C4-2B (cell line): ENCODE measurements around the gene CTSE.

Experiments
- H3K27ac ChIP-seq: fragments of 450-650 bp; 2 replicates; pipeline ENCODE4 v1.5.1; 2017
- ZFX ChIP-seq: fragments of 450-650 bp; IDR thresholded peaks from 2 replicates; pipeline ENCODE4 v1.6.1; 2017
- TF ChIP-seq, protein P1 (sequence below): fragments of 450-650 bp; conservative IDR thresholded peaks from 2 replicates; pipeline ENCODE4 v1.5.1; 2017; ENCODE audit warnings: mild to moderate bottlenecking

The CTSE gene

GRCh38 chr1:206005234-206005633 lies 18.5 kb downstream of the CTSE start:
- no peak overlapping the region for H3K27ac ChIP-seq
- TF ChIP-seq, protein P1, sequence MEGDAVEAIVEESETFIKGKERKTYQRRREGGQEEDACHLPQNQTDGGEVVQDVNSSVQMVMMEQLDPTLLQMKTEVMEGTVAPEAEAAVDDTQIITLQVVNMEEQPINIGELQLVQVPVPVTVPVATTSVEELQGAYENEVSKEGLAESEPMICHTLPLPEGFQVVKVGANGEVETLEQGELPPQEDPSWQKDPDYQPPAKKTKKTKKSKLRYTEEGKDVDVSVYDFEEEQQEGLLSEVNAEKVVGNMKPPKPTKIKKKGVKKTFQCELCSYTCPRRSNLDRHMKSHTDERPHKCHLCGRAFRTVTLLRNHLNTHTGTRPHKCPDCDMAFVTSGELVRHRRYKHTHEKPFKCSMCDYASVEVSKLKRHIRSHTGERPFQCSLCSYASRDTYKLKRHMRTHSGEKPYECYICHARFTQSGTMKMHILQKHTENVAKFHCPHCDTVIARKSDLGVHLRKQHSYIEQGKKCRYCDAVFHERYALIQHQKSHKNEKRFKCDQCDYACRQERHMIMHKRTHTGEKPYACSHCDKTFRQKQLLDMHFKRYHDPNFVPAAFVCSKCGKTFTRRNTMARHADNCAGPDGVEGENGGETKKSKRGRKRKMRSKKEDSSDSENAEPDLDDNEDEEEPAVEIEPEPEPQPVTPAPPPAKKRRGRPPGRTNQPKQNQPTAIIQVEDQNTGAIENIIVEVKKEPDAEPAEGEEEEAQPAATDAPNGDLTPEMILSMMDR: no peak
- TF ChIP-seq ZFX: no peak

DNA sequence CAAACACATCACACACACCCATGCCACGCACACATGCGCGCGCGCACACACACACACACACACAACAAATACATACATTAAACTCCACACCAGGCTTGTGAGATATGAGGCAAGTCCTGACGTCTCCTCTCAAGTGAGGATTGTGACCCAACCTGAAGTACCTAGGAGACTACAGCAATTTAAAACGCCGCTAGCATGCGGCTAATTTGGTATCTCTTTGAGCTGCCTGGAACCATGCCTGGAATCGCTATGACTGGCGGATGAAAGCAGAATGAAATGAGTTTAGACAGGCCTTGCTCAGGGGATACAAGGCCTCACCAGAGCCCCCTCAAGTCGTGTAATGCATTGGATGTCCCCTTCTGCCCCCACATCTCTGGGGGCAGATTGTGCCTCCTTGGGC lies 18.9 kb downstream of the CTSE start:
- H3K27ac ChIP-seq: no peak overlapping the region
- TF ChIP-seq, protein P1: no peak
- no peak for TF ChIP-seq ZFX

- TF ChIP-seq ZFX: no peak
- TF ChIP-seq, protein P1: no peak
- no peak overlapping the region for H3K27ac ChIP-seq
These were observed 19.6 kb downstream of the CTSE start for GRCh38 chr1:206003854-206004800.

- H3K27ac ChIP-seq: no peak within 1 kb of the TSS
These were observed 20.6 kb downstream of the CTSE start, which contains the start of gene RAB7B for GRCh38 chr1:206002871-206003801. TSS of gene RAB7B (minus strand) at chr1:206003395. CDS start at chr1:205994135, 9,260 bp downstream.

DNA sequence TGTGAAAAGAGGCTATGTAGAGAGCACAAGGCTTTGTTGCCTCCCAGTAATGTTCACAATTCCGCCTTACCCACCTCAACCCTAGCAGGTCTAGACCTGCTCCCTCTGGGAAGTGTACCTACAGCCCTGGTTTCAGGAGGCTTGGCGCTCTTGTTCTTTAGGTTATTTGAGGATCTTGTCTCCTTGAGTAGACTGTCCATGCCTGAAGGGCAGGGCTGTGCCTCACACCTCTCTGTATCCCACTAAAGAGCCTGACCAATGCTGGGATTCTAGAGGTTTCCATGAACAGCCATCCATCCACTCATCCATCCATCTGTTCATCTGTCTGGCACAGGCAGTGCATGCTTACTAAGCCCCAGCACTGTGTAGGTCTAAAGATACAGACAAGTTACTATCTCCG lies 21.5 kb downstream of the CTSE start:
- TF ChIP-seq ZFX: no peak
- TF ChIP-seq, protein P1: no peak
- H3K27ac ChIP-seq: no peak overlapping the region

More at GRCh38 chr1:206002871-206003801, 20.6 kb downstream of the CTSE start, which contains the start of gene RAB7B:
- no peak for TF ChIP-seq ZFX

GRCh38 chr1:206001476-206001888 lies 22.2 kb downstream of the CTSE start:
- H3K27ac ChIP-seq: no peak overlapping the region
- TF ChIP-seq, protein P1: no peak
- no peak for TF ChIP-seq ZFX

DNA sequence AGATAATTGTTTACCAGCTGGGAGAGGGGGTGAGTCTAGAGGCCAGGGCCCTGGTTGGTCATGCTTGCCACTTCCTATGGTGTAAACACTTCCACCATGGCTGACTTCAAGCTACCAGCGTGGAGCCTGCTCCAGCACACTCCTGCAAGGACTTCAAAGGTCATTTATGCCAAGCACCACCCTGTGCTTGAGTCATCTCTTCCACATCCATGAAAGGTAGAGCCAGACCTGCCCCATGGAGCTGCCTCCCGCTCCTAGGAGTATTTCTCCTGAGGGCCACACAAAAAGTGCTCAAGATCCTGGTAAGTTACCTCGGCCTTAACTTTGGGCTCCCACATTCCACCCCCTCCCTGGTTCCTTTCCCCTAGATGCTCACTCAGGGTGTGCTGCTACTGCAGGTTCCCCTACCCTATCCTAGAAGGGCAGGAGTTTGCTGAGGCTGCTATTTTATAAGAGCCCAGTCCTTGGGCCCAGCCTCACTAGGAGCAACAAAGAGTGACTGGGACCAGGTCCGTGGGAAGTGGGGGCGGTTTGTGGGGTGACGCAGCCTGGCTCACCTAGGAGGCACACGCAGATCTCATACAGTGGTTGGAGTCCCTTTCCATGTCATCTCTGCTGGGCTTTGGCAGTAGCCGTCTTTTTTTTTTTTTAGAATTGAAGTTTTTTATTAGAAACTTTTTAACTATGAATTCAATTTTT lies 22.9 kb downstream of the CTSE start:
- TF ChIP-seq, protein P1: no peak
- TF ChIP-seq ZFX: no peak
- no peak overlapping the region for H3K27ac ChIP-seq
